ENCODE data around the gene DIAPH1.

Gene DIAPH1

DNA sequence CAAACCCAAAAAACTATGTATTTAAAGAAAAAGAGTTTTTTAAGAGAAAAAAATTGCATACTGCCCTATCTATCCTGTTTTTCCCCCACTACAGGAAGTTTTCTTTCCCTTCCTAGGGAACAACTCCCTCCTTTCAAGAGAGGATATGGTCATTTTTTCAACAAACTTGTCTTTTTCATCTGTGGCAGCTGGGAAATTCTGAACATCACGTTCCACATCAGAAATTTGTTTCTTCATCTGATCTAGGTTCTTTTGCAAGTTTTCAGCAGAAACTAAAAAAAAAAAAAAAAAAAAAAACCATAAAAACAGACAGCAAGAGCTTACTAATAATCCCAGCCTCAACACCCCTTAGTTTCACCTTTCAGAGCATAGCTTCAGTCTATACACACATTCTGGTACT is 91.4 kb downstream of the DIAPH1 start:
- TF ChIP-seq, protein P1, sequence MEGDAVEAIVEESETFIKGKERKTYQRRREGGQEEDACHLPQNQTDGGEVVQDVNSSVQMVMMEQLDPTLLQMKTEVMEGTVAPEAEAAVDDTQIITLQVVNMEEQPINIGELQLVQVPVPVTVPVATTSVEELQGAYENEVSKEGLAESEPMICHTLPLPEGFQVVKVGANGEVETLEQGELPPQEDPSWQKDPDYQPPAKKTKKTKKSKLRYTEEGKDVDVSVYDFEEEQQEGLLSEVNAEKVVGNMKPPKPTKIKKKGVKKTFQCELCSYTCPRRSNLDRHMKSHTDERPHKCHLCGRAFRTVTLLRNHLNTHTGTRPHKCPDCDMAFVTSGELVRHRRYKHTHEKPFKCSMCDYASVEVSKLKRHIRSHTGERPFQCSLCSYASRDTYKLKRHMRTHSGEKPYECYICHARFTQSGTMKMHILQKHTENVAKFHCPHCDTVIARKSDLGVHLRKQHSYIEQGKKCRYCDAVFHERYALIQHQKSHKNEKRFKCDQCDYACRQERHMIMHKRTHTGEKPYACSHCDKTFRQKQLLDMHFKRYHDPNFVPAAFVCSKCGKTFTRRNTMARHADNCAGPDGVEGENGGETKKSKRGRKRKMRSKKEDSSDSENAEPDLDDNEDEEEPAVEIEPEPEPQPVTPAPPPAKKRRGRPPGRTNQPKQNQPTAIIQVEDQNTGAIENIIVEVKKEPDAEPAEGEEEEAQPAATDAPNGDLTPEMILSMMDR (IDR thresholded peaks at IDR 0.05; ENCODE audit: low read depth, low read length, missing control alignments) = no peak
- H3K4me3 ChIP-seq (replicated peaks; ENCODE audit: low read depth, low read length) = no peak overlapping the region
- DNase-seq (ENCODE audit: extremely low read depth, low read depth) = no peak

DNA sequence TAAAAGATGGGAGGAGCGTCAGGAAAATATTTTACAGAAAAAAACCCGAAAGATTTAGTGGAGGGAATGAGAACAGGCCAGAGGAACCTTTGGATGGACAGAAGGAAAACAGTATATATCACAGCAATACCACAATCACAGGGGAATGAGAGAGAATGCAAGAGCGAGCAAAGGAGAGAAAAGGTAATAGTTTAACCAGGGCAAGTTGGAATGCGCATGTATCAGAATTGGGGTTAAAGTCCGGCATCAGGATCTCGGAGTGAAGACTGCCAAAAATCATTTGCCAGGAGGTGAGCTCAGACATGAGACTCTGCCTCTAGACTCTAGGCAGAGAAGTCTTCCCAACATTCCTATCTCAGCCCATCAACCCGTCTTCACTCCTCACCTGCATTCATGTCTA is 93.1 kb downstream of the DIAPH1 start:
- TF ChIP-seq, protein P1 (IDR thresholded peaks at IDR 0.05; ENCODE audit: low read depth, low read length, missing control alignments) = no peak
- no peak overlapping the region; the same call in 1 of the 2 replicates for H3K4me3 ChIP-seq (replicated peaks; ENCODE audit: low read depth, low read length)
- DNase-seq (ENCODE audit: extremely low read depth, low read depth) = no peak

DNA sequence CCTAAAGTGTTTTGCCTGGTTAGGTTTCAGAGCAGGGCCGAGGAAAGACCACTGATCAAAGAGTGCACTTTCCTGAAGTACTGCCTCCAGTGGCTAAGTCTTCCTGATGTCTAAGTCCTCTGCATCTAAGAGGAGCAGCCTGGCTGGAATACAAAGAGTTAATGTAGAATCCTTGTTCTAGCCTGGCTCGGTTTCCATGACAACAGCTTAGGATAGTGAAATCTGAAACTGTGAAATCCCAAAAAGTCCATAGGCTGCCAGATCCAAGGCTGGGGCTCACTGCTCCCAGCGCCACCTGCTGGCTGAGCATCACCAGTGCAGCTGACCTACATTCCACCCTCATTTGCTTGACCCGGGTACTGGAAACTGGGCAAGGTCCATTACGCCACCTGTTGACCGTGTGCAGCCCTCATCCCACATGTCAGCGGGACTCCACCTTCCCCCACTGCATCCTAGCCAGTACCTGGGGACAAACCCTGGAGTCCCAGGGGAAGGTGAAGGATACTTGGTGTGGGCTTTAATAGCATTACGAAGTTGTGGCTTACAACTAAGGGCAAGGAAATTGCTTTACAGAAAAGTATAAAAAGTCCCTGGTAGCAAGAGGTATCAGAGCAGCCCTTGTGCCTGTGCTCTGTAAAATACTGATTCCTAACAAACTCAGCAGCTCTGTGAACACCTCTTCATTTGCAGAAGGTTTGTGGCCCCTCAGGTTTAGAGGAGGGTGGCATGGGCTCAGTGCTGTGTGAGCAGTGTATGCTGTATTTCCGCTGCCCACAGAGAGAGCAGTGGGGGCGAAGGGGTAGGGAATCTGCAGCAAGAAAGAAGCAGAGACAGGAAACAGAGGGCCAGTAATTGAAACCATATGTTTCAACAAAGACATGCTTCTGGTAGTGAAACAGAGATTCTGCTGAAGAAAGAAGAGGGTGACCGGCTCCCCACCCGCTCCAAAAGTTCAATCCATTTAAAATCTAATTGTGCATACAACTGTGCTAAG is 93.9 kb downstream of the DIAPH1 start:
- peak overlapping the region; percentile 4; the same call in 1 of the 2 replicates for H3K4me3 ChIP-seq (replicated peaks; ENCODE audit: low read depth, low read length)
- DNase-seq (ENCODE audit: extremely low read depth, low read depth) = peak; percentile 98
- TF ChIP-seq, protein P1 (IDR thresholded peaks at IDR 0.05; ENCODE audit: low read depth, low read length, missing control alignments) = peak; percentile 99

DNA sequence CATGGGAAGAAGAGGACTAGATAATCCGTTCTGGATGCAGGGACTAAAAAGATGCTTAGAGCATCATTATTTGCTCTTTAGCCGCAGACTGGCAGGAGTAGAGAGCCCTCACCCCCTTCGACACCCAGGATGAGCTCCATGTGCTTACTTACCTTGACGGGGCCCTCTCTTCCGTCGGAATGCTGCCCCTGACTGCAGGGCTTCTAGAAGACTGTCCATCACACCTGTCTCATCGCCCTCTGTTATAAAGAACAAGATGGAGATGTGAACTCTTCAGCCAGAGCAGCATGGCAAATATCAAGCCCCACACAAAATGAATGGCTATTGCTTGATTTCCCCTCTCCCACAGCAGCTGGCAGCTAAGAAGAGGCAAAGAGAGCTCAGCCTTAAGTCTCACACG is 94.8 kb downstream of the DIAPH1 start:
- TF ChIP-seq, protein P1 (IDR thresholded peaks at IDR 0.05; ENCODE audit: low read depth, low read length, missing control alignments) = no peak
- no peak overlapping the region for H3K4me3 ChIP-seq (replicated peaks; ENCODE audit: low read depth, low read length)
- DNase-seq (ENCODE audit: extremely low read depth, low read depth) = no peak

DNA sequence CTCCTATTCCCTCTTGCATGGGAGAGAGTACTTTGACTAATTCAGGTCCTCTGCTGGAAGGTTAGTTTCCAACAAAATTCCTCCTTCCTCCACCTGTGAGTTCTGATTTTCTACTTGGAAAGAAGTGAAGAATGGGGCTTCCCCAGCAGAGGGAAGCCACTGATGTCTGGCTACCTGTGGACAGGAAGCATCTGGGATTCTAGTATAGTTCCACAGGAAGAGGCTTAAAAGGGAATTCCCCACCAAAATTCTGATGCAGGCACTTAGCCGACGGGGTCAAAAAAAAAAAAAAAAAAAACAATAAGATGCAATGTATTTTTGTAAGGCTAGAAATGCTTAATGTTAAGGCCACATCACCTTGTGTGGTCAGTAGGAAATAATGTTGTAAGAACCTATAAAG is 96.5 kb downstream of the DIAPH1 start:
- TF ChIP-seq, protein P1 (IDR thresholded peaks at IDR 0.05; ENCODE audit: low read depth, low read length, missing control alignments) = no peak
- H3K4me3 ChIP-seq (replicated peaks; ENCODE audit: low read depth, low read length) = no peak overlapping the region
- DNase-seq (ENCODE audit: extremely low read depth, low read depth) = no peak

DNA sequence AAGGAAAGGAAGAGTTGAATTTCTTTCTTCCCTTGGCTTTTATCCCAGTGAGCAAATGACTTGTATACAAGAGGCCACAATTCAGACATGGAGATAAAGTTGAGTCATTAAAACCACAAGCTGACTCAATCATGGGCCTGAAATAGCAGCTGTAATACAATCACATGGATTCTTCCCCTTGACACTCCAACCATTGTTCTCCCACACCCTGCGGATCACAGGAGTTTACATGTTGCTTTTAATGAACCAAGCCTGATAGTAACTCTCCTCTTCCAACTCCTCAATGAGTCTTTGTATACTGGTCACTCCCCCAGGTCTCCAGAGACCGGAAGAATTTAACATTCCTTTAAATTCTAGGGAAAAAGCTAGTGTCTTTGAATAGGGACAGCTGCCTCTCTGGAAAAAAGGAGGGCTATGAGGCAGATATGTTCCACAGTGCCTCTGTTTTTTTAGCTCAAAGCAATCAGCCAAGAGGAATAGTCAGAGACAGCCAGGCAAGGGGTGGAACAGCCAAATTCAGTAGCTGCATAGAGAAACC is 97.5 kb downstream of the DIAPH1 start:
- H3K4me3 ChIP-seq (replicated peaks; ENCODE audit: low read depth, low read length) = no peak overlapping the region
- TF ChIP-seq, protein P1 (IDR thresholded peaks at IDR 0.05; ENCODE audit: low read depth, low read length, missing control alignments) = no peak
- DNase-seq (ENCODE audit: extremely low read depth, low read depth) = peak; percentile 98

Measured in HFF-Myc (cell line).